ENCODE data around the gene PCDH19. TPM values are rescaled to one million over a fixed set of nuclear protein-coding genes. Genes with fewer than 3 reads are reported as not detected.

The PCDH19 gene
- total RNA-seq, 1 donor from 2014 or later, result 0.38 TPM

DNA sequence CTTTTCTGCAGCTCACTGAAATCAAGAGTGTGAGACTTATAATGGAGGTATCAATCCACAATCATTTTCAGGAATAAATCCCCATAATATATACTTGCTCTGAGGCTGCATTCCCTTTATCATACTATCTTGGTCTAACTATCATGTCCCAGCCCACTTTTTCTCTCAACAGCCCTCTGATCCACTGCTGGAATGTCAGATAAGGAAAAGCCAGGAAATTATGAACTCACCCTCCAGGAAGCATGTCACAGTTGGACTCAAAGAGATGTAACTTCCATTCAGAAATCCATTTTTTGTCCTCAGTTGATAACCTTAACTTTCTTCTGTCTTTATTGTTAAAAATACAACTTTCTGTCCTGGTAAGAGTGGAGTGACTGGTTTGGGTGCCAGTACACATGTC, 144.9 kb downstream of the PCDH19 start:
- intact Hi-C loops (cut with micrococcal nuclease), result no loop called here
- Histone ChIP-seq H3K4me1 (no peaks in the 10 kb centered on the region), H3K36me3 (no peaks in the 10 kb centered on the region), H3K27me3 (ENCODE audit: low read depth) (no peaks in the 10 kb centered on the region), H3K9me3 (replicated peaks) (no peaks in the 10 kb centered on the region), H3K27ac (replicated peaks) (no peak overlapping the region), H3K4me3 (no peak overlapping the region)
- TF ChIP-seq, protein P1, sequence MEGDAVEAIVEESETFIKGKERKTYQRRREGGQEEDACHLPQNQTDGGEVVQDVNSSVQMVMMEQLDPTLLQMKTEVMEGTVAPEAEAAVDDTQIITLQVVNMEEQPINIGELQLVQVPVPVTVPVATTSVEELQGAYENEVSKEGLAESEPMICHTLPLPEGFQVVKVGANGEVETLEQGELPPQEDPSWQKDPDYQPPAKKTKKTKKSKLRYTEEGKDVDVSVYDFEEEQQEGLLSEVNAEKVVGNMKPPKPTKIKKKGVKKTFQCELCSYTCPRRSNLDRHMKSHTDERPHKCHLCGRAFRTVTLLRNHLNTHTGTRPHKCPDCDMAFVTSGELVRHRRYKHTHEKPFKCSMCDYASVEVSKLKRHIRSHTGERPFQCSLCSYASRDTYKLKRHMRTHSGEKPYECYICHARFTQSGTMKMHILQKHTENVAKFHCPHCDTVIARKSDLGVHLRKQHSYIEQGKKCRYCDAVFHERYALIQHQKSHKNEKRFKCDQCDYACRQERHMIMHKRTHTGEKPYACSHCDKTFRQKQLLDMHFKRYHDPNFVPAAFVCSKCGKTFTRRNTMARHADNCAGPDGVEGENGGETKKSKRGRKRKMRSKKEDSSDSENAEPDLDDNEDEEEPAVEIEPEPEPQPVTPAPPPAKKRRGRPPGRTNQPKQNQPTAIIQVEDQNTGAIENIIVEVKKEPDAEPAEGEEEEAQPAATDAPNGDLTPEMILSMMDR (IDR thresholded peaks at IDR 0.05; ENCODE audit: borderline replicate concordance), result no peak
- no peak for DNase-seq

DNA sequence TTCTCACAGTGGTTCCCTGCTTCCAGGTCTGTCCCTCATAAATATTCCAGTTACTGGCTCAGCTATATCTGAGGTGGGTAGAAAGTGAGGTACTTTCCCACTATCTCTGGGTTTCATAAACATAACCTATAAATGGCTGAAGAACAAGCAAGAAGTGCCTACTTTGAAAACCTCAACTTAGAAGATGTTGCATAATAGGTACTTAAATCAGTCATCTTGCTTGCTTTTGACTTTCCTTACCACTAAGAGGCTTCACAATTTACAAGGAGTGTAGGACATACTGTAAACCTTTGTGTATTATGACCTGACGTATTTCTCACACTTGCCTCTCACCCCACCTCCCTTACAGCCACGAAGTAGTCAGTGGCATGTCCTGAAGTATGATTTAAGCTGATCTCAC, 145.9 kb downstream of the PCDH19 start:
- TF ChIP-seq, protein P1 (IDR thresholded peaks at IDR 0.05; ENCODE audit: borderline replicate concordance), result no peak
- Histone ChIP-seq H3K4me3 (no peak overlapping the region), H3K36me3 (no peaks in the 10 kb centered on the region), H3K27me3 (ENCODE audit: low read depth) (no peaks in the 10 kb centered on the region), H3K27ac (replicated peaks) (no peak overlapping the region), H3K4me1 (no peaks in the 10 kb centered on the region), H3K9me3 (replicated peaks) (no peaks in the 10 kb centered on the region)
- no peak for DNase-seq
- intact Hi-C loops (cut with micrococcal nuclease), result no loop called here

- TF ChIP-seq, protein P1 (IDR thresholded peaks at IDR 0.05; ENCODE audit: borderline replicate concordance), result no peak
- no peaks in the 10 kb centered on the region for H3K36me3 ChIP-seq
- no peak overlapping the region for H3K27ac ChIP-seq (replicated peaks)
Observed at GRCh38 chrX:100263650-100264049, 146.4 kb downstream of the PCDH19 start.

GRCh38 chrX:100248885-100249493, 161.1 kb downstream of the PCDH19 start:
- Histone ChIP-seq H3K27ac (replicated peaks) (no peak overlapping the region), H3K27me3 (ENCODE audit: low read depth) (no peaks in the 10 kb centered on the region), H3K4me1 (no peaks in the 10 kb centered on the region), H3K36me3 (no peaks in the 10 kb centered on the region), H3K4me3 (no peak overlapping the region), H3K9me3 (replicated peaks) (no peaks in the 10 kb centered on the region)
- TF ChIP-seq, protein P1 (IDR thresholded peaks at IDR 0.05; ENCODE audit: borderline replicate concordance), result no peak
- intact Hi-C loops (cut with micrococcal nuclease), result no loop called here
- DNase-seq, result no peak

More at GRCh38 chrX:100263650-100264049, 146.4 kb downstream of the PCDH19 start:
- H3K4me1 ChIP-seq, result no peaks in the 10 kb centered on the region
- intact Hi-C loops (cut with micrococcal nuclease), result no loop called here
- no peak overlapping the region for H3K4me3 ChIP-seq
- H3K9me3 ChIP-seq (replicated peaks), result no peaks in the 10 kb centered on the region
- H3K27me3 ChIP-seq (ENCODE audit: low read depth), result no peaks in the 10 kb centered on the region
- no peak for DNase-seq

DNA sequence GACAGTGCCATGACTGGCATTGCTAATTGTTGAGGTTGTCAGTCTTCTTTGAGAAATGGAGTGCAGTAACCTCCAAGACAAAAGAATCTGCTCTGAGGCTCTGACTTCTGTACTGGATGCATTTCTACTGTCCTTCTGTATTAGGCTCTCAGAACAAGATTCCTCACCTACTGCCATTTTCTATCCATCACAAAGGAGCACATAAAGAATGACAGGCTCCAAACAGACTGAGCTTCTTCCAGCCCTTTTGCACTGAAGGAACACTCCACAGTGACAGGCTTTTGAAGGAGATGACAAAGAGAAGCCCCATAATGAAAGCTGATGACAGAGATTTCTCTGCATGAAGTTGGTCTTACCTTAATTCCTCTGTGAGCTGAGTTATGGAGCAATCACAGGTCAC, 162.2 kb downstream of the PCDH19 start:
- Histone ChIP-seq H3K27me3 (ENCODE audit: low read depth) (no peaks in the 10 kb centered on the region), H3K4me1 (no peaks in the 10 kb centered on the region), H3K9me3 (replicated peaks) (no peaks in the 10 kb centered on the region), H3K4me3 (no peak overlapping the region), H3K27ac (replicated peaks) (no peak overlapping the region), H3K36me3 (no peaks in the 10 kb centered on the region)
- DNase-seq, result no peak
- intact Hi-C loops (cut with micrococcal nuclease), result no loop called here
- TF ChIP-seq, protein P1 (IDR thresholded peaks at IDR 0.05; ENCODE audit: borderline replicate concordance), result no peak
